ENCODE data around the gene CNTNAP4.

CNTNAP4 gene

DNA sequence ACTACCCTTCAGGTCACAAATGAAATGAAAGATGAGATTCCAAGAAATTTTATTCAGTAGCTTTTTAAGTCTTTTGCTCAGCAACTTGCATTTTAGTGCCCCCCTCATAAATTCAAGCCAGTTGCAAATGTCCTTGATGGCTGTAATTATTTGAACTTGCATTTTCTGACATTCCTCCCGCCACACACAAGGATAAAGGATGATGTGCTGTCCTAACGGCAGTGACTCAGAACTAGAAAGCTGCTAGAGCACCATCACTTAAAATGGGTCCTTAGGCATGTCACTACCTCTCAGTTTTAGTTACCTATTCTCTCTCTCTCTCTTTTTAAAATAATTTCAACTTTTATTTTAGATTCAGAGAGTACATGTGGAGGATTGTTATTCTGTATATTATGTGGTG is 306.7 kb downstream of the CNTNAP4 start:
- no peak for DNase-seq (ENCODE audit: low read depth)

DNA sequence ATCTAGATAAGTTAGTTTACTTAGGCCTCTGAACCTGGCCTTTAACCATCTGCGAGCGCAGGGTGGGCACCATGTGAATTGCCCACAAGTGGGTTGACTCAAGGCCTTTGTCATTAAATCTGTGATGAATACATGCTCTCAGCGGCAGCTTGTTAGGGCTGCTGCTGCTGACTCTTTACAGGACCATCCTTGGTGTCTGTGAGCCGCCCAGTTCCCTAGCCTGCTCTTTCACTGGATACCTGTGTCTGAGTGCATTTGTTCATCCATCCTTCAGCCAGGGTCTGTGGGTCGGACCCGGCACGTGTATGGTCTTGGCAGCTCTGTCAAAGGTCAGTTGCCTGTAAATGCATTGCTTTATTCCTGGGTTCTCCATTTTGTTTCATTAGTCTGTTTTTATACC is 321.3 kb downstream of the CNTNAP4 start:
- no peak for DNase-seq (ENCODE audit: low read depth)

DNA sequence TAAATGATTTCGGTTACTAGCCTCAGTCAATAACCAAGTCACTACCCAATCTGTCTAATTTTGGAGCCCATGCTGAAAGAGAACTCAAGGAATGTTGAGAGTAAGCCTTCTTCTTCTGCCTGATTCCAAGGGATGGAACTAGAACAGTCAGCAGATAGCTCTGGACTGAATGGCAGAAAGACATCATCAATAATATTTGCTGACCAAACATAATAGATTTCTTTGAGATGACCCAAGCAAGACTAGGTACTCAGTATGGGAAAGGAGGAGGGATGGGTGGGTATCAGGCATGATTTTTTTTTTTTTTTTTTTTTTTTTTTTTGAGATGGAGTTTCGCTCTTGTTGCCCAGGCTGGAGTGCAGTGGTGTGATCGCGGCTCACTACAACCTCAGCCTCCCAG is 330.1 kb downstream of the CNTNAP4 start:
- DNase-seq (ENCODE audit: low read depth): no peak

All from HS-5 (cell line).